ENCODE results near the gene MNX1. TPM values are rescaled to one million over a fixed set of nuclear protein-coding genes. Genes with fewer than 3 reads are reported as not detected.

Gene MNX1
- total and polyA plus RNA-seq, 2 of the 4 experiments (the other 2 are of a cell fraction): not detected

GRCh38 chr7:156993925-156994235 is 16.6 kb downstream of the MNX1 start:
- Histone ChIP-seq H3K9me3 (ENCODE audit: control insufficient read depth, insufficient read depth, low read length) (peaks cover 7% of the 10 kb centered on the region), H2BK20ac (ENCODE audit: low read depth, low read length) (no peak overlapping the region), H3K36me3 (ENCODE audit: control insufficient read depth, insufficient read depth, low read length) (no peaks in the 10 kb centered on the region), H3K9ac (ENCODE audit: low read depth, low read length) (no peak overlapping the region), H2AFZ (replicated peaks; ENCODE audit: low read length, poor library complexity) (no peak overlapping the region), H4K91ac (ENCODE audit: insufficient read depth, low read depth, low read length) (no peak overlapping the region), H3K9me1 (ENCODE audit: insufficient read depth, low read length) (no peaks in the 10 kb centered on the region), H4K20me1 (ENCODE audit: insufficient read depth, low read length) (no peaks in the 10 kb centered on the region), H3K56ac (ENCODE audit: extremely low read depth, insufficient read depth, low read length) (no peak overlapping the region), H3K4me2 (ENCODE audit: low read depth, low read length) (no peak overlapping the region), H2AK9ac (replicated peaks; ENCODE audit: low read depth, low read length, poor library complexity) (no peak overlapping the region), H2BK120ac (ENCODE audit: low read depth, low read length) (no peak overlapping the region), H4K8ac (ENCODE audit: low read depth in 2 of 2, low read length in 2 of 2) (no peak overlapping the region), H2BK15ac (ENCODE audit: low read depth, low read length) (no peak overlapping the region), H3K14ac (replicated peaks; ENCODE audit: low read depth, low read length) (no peak overlapping the region), H3K4ac (ENCODE audit: low read depth, low read length) (no peak overlapping the region), H4K5ac (ENCODE audit: low read depth, low read length) (no peak overlapping the region), H3K79me1 (ENCODE audit: low read depth in 1 of 2, low read length in 2 of 2) (no peaks in the 10 kb centered on the region), H3K4me3 (ENCODE audit: insufficient read depth, low read depth, low read length) (no peak overlapping the region), H3K27me3 (ENCODE audit: control insufficient read depth, insufficient read depth, low read length) (peaks cover 47% of the 10 kb centered on the region), H3K18ac (ENCODE audit: low read depth, low read length) (no peak overlapping the region), H2BK5ac (ENCODE audit: low read depth, low read length, poor library complexity, severe bottlenecking) (no peak overlapping the region), H3K23ac (ENCODE audit: low read depth, low read length) (no peak overlapping the region), H3K4me1 (ENCODE audit: control insufficient read depth, insufficient read depth, low read length) (no peaks in the 10 kb centered on the region), H3K27ac (ENCODE audit: insufficient read depth, low read length) (no peak overlapping the region), H2AK5ac (ENCODE audit: low read depth, low read length) (no peak overlapping the region)
- POLR2A ChIA-PET (ENCODE audit: unreplicated experiment): no interaction called here
- no TSS peak for BruUV-seq (replicated peaks)
- CTCF ChIA-PET: interaction anchor here (1.4 kb wide), 1 partner anchor 10 kb away, joined by 3 read pairs; no protein-coding TSS in a partner anchor
- DNase-seq (no peak), ATAC-seq (ENCODE audit: low read depth) (no peak)
- intact Hi-C loops (cut with micrococcal nuclease): no loop called here
- no peak for TF ChIP-seq CHD1 (IDR thresholded peaks at IDR 0.05; ENCODE audit: low read depth, low read length)
- TF ChIP-seq ELK1 (IDR thresholded peaks at IDR 0.05; ENCODE audit: borderline replicate concordance, low read depth, low read length): no peak
- TF ChIP-seq MAFK (IDR thresholded peaks at IDR 0.05; ENCODE audit: low read depth, low read length): no peak
- no peak for TF ChIP-seq SMC3 (IDR thresholded peaks at IDR 0.05; ENCODE audit: low read depth, low read length)
- TF ChIP-seq MAZ (IDR thresholded peaks at IDR 0.05; ENCODE audit: borderline replicate concordance, low read depth, low read length): no peak
- TF ChIP-seq MXI1 (IDR thresholded peaks at IDR 0.05; ENCODE audit: borderline replicate concordance, low read depth, low read length): no peak
- no peak for TF ChIP-seq FOS (IDR thresholded peaks at IDR 0.05; ENCODE audit: low read depth, low read length)
- no peak for TF ChIP-seq CTCF (conservative IDR thresholded peaks at IDR 0.05; ENCODE audit: low read depth, low read length)
- no peak for TF ChIP-seq RCOR1 (IDR thresholded peaks at IDR 0.05; ENCODE audit: insufficient replicate concordance, low read length)
- no peak for TF ChIP-seq CEBPB (IDR thresholded peaks at IDR 0.05; ENCODE audit: low read depth, low read length)
- no peak for TF ChIP-seq BHLHE40 (IDR thresholded peaks at IDR 0.05; ENCODE audit: low read depth, low read length)
- no peak for TF ChIP-seq NFE2L2 (IDR thresholded peaks at IDR 0.05; ENCODE audit: low read depth, low read length)
- no peak for TF ChIP-seq RAD21 (IDR thresholded peaks at IDR 0.05; ENCODE audit: low read length)
- no peak for TF ChIP-seq POLR2A (IDR thresholded peaks at IDR 0.05; ENCODE audit: low read depth, low read length)
- TF ChIP-seq RFX5 (IDR thresholded peaks at IDR 0.05; ENCODE audit: low read depth, low read length): no peak
- no peak for TF ChIP-seq USF2 (IDR thresholded peaks at IDR 0.05; ENCODE audit: low read depth, low read length)
- in situ Hi-C loops (cut with MboI; ENCODE audit: low sequenced_read_pairs): no loop called here
- 47% methylated on average over 5 of the region's 10 CpGs; no CpG with 5 or more reads in 1 of the 2 experiments for WGBS, 2 experiments (ENCODE audit: extremely low coverage in 2 of 2, insufficient read length in 1 of 2)
- dilution Hi-C loops (cut with HindIII; ENCODE audit: low sequenced_read_pairs, unreplicated experiment): no loop called here

All from IMR-90 (cell line).